BJ (cell line): ENCODE results near the gene RAPGEF1. TPM values are rescaled to one million over a fixed set of nuclear protein-coding genes. Genes with fewer than 3 reads are reported as not detected.

ENCODE experiments used
- CTCF ChIA-PET: fragments of 350-600 bp; formaldehyde crosslinking; extraction: SDS; loops from one replicate; lab custom pipeline; 2021; ENCODE audit warnings: antibody characterized with exemption, inconsistent platforms; lab: Yijun Ruan, JAX
- POLR2A ChIA-PET: fragments of 300-600 bp; sonication (Branson Sonifier 250); formaldehyde crosslinking; extraction: SDS; loops from one replicate; lab custom pipeline; 2021; ENCODE audit warnings: antibody characterized with exemption; lab: Charles Lee
- DNase-seq: peaks from one replicate; pipeline ENCODE4 v3.0.0-alpha.2; 2011; ENCODE audit warnings: low read depth
- H3K27me3 ChIP-seq: 2 replicates; pipeline ENCODE4 v1.6.0; 2011; ENCODE audit warnings: low read length; ENCODE audit not compliant: control insufficient read depth, insufficient read depth
- H3K36me3 ChIP-seq: 2 replicates; pipeline ENCODE4 v1.5.1; 2011; ENCODE audit warnings: low read length; ENCODE audit not compliant: control insufficient read depth, insufficient read depth
- H3K4me3 ChIP-seq: 2 replicates; pipeline ENCODE4 v1.5.1; 2011; ENCODE audit warnings: low read depth, mild to moderate bottlenecking, control low read depth, low read length
- CTCF ChIP-seq: IDR thresholded peaks from 2 replicates; pipeline ENCODE4 v1.5.1; 2011; ENCODE audit warnings: low read depth, mild to moderate bottlenecking, control low read depth, inconsistent platforms, low read length, moderate library complexity; ENCODE audit not compliant: insufficient read depth
- polyA plus RNA-seq: library from polyadenylated mRNA; depleted of rRNA; stranded (reverse); fragments of >200 nt; gene quantifications from 2 replicates; pipeline ENCODE4 v1.2.3, GENCODE V29; 2011

Gene RAPGEF1
- polyA plus RNA-seq, 1 experiment: 31.6 TPM

DNA sequence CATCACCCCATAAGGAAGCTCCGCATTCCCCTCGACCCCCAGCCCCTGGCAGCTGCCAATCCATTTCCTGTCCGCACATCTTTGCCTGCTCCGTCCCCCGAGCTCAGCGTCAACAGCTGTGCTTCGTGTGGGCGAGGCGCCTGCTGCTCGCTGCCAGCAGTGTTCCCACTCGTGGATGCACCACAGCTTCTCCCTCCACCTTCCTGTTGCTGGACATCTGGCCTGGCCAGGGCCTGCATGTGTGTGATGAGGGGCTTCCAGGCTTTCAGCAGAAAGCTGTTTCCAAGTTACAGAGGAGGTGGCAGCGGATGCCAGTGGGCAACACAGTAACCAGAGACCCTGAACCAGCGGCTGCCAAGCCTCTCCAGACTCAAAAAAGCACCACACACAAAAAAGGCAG, 108.6 kb downstream of the RAPGEF1 start:
- CTCF ChIA-PET: interaction anchor here (0.5 to 1.1 kb wide), 3 partner anchors 82 to 126 kb away, joined by 3 to 4 read pairs (median 3); no protein-coding TSS in a partner anchor
- POLR2A ChIA-PET: no interaction called here
- Histone ChIP-seq H3K4me3 (no peak overlapping the region), H3K36me3 (peaks cover 10% of the 10 kb centered on the region), H3K27me3 (no peaks in the 10 kb centered on the region)
- no peak for TF ChIP-seq CTCF
- DNase-seq: no peak

GRCh38 chr9:131630205-131630831, 109.6 kb downstream of the RAPGEF1 start:
- no peak overlapping the region for H3K4me3 ChIP-seq
- ChIA-PET CTCF (interaction anchor here (1.1 kb wide), 1 partner anchor 113 kb away, joined by 3 read pairs; no protein-coding TSS in a partner anchor), POLR2A (no interaction called here)
- peaks cover 15% of the 10 kb centered on the region for H3K36me3 ChIP-seq
- no peak for DNase-seq
- no peaks in the 10 kb centered on the region for H3K27me3 ChIP-seq
- TF ChIP-seq CTCF: no peak

GRCh38 chr9:131629825-131630204, 110.1 kb downstream of the RAPGEF1 start:
- POLR2A ChIA-PET: no interaction called here
- TF ChIP-seq CTCF: no peak
- DNase-seq: no peak
- H3K4me3 ChIP-seq: no peak overlapping the region
- CTCF ChIA-PET: no interaction called here
- no peaks in the 10 kb centered on the region for H3K27me3 ChIP-seq
- H3K36me3 ChIP-seq: peaks cover 15% of the 10 kb centered on the region

DNA sequence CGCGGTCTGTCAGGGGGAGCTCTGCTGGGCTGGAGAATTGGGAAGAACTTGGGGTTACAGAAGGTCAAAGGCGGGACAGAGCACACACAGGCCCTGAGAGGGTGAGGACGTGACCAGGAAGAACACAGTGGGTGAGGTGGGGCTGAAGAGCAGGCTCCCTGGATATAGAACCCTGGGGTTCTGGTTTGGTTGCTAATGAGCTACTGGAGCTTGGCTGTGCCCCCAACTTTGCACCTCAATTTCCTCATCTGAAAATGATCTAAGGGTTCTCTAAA, 110.7 kb downstream of the RAPGEF1 start:
- Histone ChIP-seq H3K4me3 (no peak overlapping the region), H3K27me3 (no peaks in the 10 kb centered on the region), H3K36me3 (peaks cover 15% of the 10 kb centered on the region)
- CTCF ChIA-PET: interaction anchor here (1.1 to 1.3 kb wide), 2 partner anchors 49 to 65 kb away, joined by 4 to 5 read pairs; no protein-coding TSS in a partner anchor
- TF ChIP-seq CTCF: no peak
- no peak for DNase-seq
- POLR2A ChIA-PET: no interaction called here

- Histone ChIP-seq H3K4me3 (no peak overlapping the region), H3K36me3 (peaks cover 15% of the 10 kb centered on the region), H3K27me3 (no peaks in the 10 kb centered on the region)
- TF ChIP-seq CTCF: no peak
- ChIA-PET CTCF (interaction anchor here (1.1 to 1.7 kb wide), 4 partner anchors 49 to 112 kb away, joined by 4 to 6 read pairs (median 4); partner anchors contain the start of gene RAPGEF1), POLR2A (no interaction called here)
- DNase-seq: no peak
Observed at GRCh38 chr9:131628459-131629225, 111.2 kb downstream of the RAPGEF1 start.
